GM04504 (cell line): ENCODE measurements around the gene ADTRP.
"Not testable (repeated sequence)": the region's sequence is repeated elsewhere in the genome, so short reads cannot be mapped to it uniquely, and the experiment has no call there.

Experiments
- DNase-seq: peaks from one replicate; pipeline ENCODE4 v3.0.0-alpha.2; 2012; ENCODE audit warnings: low read depth

The ADTRP gene

DNA sequence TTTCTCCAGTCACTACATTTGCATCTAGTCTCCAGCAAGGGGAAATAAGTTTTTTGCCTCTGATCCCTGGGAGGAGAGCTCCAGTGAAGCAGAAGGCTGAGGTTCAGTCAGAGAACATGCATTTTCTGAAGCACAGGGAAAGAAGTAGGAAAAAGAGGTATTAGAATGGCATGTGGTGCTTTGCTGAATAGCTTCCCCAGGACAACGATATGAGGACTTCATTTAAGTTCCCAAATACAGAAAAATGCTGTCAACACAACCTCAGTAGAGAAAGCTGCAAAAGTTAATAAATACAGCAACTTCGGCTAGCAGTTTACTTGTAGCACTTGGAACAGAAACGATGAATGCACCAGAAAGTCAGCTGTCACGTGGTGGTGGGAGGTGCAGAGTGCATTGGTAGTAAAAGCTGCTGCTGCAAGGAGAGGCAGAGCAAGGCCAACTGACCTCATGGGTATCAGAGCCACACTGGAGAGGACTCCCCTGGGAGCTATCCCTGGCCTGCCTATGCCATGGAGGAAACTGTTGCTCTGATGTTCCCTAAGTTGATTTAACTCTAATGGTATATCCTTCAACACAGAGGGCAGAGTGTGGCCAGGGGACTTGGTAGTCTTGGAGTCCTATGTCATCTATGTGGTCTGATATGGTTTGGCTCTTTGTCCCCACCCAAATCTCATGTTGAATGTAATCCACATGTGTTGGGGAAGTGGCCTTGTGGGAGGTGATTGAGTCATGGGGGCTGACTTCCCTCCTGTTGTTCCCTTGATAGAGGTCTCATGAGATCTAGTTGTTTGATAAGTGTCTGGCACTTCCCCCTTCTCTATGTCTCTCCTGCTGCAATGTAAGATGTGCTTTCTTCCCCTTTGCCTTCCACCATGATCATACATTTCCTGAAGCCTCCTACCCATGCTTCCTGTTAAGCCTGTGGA is 85.9 kb downstream of the ADTRP start:
- no peak for DNase-seq

DNA sequence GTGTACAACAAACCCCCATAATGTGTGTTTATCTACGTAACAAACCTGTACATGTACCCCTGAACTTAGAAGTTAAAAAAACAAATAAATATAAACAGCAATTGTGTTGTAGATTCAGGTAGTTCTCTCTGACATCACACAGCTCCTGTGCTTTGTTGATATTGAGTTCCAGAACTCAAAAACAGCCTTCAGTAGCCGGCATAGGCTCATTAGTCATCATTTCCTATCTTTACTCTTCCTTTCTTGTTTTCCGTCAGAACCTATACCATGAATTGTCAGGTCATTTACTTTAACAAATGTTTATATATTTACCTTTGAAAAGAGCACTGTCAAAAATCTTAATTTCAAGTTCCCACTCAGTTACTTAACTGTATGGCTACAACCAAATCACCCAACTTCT is 88.8 kb downstream of the ADTRP start:
- no peak for DNase-seq

DNA sequence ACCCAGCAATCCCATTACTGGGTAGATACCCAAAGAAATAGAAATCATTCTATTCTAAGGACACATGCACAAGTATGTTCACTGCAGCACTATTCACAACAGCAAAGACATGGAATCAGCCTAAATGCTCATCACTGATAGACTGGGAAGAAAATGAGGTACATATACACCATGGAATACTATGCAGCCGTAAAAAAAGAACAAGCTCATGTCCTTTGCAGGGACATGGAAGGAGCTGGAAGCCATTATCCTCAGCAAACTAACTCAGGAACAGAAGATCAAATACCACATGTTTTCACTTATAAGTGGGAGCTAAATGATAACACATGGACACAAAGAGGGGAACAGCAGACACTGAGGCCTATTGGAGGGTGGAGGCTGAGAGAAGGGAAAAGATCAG is 89.2 kb downstream of the ADTRP start:
- not testable (repeated sequence) for DNase-seq

DNA sequence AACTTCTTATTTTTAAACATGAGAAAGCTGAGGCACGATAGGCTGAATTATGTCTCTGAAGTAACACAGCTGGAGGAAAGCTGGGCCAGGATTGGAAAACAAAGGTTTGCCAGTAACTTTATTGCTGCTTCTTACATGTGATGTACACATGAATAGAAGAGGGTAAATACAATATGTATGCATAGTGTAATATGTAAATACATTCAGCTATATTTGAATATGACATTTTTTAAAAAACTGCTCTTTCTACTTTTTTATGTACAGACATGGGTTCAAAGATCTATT is 90.2 kb downstream of the ADTRP start:
- DNase-seq, result no peak

DNA sequence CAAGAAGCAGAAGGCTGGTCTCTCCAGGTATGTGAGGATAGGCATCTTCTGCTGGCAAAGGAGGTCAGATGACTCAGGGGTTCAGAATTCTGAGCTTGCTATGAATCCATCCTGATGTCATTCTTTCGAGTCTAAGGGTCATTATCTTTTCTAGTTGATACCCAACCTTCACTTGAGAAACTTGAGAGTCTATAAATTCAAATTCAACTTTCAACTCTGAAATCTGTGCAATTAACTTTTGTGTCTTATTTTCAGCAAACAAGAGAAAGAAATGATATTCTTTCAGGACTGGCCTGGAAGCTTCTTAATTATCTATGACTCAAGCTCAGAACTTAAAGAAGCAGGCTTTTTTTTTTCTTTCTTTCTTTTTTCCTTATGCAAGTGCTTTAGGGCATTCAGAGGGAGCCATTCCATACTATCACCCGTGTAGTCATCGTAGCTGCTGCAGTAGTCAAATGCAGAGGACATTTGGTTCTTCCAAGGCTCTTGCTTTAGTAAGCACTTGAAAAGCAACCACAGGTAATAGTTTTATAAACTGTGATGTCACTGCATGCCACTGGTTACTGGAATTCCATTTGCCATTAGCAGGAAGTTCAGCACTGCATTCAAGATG is 93.0 kb downstream of the ADTRP start:
- no peak for DNase-seq

DNA sequence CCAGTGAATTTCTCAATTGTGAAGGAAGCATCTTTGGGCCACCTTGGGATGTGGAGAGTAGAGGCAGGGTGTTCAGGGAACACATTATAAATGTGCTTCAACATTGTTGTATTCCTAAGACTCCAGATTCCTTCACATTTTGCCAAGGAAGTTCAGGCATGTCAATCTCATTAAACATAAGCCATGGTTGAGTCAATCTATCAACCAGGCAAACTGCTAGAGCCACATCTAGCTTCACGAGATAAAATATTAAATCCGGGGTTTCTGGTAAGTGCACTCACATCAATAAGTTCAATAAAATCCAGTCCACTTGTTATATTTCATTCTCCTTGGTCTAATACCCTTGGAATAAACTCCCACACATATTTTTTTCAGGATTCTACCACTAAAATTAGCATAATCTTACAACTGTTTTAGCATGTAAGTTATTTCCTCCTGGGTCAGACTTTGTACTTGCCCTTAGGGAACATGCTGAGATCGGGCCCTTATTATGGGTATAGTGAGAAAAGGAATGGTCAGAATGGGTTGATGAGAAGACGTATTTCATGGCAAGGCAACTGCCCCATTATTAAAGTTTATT is 93.6 kb downstream of the ADTRP start:
- no peak for DNase-seq

DNA sequence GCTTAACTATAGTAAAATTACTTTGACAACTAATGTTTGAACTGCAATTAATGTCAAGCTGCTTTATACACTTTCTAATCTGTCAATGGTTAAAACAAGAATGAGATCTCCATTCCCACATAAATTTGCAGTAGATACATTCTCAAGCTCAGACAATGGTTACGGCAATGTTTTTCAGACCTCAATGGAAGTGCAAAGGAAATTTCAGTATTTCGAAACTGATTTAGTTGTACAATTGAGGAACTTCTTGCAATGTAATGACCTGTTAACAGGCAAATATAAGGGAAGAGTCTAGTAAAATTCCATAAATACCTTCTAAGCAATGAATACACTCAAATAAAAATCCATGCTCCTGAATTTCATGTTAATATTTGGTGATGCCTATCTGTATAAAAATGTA is 94.7 kb downstream of the ADTRP start:
- no peak for DNase-seq

DNA sequence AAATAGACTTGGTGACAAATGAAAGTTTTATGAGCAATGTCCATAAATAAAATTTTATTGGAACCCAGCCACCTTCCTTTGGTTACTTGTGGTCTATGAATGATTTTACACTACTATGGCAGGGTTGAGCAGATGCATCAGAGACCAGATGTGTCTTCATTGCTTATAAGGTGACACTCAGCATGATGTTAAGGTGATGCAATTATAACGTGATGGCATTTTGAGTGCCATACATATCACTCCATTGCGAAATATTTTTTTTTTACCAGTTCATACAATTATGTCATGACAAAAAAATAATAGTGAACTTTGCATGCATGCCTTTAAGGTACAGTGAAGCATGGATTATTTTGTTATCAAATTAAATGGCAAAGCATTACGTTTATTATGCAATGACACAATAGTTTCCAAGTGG is 96.0 kb downstream of the ADTRP start:
- DNase-seq, result no peak

DNA sequence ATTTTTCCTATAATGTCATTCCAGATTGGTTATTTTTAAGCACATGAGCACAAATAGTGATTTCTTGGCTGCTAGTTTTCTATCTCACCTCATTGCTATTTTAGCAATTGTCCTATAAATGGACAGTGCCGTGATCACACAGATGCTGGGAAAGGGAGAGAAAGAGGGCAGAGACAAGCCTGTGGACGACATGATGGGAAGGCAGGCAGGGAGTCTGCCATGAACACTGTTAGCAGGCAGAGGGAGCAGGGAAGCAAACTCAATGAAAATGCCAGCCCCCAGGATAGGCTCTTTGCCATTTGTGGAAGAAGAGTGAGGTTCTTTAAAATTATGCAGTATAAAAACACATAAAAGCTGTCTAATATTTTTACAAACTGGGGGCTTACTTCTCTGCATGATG is 96.8 kb downstream of the ADTRP start:
- DNase-seq, result no peak

DNA sequence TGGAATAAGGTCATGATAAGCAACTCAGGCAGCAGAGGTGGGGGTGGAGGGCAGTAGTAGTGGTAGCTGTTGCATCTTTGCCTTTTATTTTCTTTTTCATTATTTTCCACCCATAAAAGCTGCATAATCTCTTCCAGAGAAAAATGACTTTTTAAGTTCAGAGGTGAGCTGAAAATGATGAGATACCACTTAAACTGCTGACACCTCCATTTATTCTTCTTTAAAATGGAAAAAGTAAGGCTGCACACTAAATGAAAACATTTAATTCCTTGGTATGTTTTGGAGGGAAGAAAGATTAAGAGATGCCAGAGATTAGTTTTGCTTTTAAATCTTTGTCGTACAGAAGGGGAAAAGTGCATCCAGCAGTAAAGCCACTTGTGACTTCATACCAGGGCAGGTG is 97.2 kb downstream of the ADTRP start:
- DNase-seq, result no peak

DNA sequence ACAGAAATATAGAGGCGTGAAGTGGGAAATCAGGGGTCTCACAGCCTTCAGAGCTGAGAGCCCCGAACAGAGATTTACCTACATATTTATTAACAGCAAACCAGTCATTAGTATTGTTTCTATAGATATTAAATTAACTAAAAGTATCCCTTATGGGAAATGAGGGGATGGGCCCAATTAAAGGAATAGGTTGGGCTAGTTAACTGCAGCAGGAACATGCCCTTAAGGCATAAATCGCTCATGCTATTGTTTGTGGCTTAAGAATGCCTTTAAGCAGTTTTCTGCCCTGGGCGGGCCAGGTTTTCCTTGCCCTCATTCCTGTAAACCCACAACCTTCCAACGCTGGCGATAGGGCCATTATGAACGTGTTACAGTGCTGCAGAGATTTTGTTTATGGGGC is 98.1 kb downstream of the ADTRP start:
- not testable (repeated sequence) for DNase-seq

DNA sequence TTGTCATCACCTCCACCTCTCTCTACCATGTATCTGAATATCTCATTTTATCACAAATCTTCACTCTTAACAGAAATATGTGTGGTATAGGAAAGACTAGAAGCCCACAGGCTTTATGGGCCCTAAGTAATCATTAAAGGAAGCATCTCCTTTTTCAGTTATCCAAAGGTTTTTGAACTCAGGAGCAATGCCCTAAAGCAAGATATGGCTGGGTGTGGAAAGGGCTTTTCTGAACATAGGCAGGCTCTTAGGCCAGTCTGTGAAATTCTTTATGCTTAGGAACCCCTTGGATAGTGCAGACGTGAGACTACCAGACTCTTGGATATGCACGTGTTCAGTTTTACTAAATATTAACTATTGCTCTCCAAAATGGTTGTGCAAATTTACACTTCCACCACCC is 99.5 kb downstream of the ADTRP start:
- DNase-seq, result no peak

DNA sequence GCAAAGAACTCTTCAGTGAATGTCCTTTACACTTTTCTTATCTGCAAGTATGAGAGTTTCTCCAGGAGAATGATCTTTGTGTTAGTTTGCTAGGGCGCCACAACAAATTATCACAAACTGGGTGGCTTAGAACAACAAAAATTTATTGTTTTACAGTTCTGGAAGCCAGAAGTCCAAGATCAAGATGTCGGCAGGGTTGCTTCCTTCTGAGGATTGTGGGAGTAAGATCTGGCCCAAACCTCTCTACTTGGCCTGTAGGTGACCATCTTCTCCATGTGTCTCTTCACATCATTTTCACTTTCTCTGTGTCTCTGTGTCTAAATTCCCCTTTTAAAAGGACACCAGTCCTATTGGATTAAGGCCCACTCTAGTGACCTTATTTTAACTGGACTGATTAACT is 103.0 kb downstream of the ADTRP start:
- DNase-seq, result no peak

DNA sequence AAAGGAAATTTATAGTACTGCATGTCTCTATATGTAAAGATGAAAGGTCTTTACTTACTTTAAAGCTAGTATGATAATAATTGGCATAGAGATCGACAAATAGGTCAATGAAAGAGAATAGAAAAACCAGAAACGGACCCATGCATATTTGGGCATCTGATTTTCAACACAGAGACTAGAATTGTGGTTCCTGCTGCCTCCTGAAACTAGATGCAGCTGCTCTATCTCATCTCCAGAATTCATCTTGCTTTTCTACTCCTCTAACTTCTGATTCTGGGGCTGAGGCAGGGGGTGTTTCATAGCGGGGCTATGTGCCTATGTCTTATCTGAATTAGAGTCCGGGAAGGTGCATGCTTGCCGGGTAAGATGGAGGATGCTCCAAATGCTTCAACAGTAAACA is 105.9 kb downstream of the ADTRP start:
- DNase-seq, result no peak

DNA sequence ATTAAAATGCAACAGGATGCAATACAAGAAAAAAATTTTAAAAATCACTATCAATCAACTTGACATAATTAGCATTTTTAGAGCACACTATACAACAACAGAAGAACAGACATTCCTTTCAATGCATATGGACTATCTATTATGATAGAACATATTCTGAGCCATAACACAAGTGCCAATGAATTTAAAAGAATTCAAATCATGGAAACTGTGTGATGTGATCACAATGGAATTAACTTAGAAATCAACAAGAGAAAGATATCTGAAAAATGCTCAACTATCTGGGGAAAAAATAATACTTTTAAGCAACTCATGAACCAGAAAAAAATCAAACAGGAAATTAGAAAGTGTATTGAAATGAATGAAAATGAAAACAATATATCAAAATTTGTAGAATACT is 106.3 kb downstream of the ADTRP start:
- no peak for DNase-seq

DNA sequence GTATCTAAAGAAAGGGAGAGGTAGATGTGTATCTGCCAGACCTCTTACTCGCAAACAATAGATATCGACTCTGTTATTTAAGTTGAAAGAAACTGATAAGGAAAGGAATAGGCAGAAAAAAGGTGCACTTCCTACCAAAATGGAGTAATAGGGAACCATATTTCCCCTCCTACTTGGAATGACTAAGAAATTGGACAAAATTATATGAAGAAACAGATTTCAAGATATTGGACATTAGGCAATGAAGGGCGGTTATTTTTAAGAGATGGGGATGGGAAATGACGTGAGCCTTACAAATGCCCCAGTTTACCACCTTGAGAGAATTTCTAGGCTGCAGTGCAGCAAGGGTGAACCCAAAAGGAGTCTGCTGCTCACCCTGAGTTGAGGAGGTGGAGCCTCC is 108.9 kb downstream of the ADTRP start:
- no peak for DNase-seq

DNA sequence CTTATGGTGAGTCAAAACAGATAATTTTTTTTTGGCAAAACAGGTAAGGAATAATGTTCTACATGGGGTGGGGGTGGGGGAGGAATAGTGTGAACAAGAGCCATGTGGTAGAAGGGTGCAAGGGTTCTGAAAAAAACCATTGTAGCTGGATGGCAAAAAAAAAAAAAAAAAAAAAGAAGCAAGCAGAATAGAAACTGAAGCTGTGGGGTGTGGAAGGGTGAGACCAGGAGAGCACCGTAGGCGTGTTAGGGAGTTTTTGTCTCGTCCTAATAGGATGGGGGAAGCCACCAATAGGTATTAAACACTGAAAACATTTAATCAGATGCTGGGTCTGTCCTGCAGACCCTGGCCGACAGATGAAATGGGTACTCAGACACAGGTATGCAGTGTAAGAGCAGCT is 110.1 kb downstream of the ADTRP start:
- DNase-seq, result no peak

DNA sequence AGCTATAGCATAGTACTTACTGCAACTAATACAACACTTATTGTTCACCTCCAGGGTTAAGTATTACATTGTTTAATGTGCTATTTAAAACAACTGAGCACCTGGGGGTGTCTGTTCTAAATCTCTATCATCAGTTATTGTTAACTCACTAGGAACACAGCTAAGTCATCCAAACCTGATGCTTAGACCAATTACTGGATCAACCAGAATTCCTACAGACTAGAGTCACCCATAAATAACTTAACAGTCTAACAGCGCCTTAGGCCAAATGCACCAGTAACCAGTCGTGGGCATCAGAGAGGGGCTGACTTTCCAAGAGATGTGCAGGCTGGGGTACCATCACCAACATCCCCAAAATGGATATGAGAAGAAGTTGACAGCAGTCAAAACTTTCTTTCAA is 110.7 kb downstream of the ADTRP start:
- no peak for DNase-seq

DNA sequence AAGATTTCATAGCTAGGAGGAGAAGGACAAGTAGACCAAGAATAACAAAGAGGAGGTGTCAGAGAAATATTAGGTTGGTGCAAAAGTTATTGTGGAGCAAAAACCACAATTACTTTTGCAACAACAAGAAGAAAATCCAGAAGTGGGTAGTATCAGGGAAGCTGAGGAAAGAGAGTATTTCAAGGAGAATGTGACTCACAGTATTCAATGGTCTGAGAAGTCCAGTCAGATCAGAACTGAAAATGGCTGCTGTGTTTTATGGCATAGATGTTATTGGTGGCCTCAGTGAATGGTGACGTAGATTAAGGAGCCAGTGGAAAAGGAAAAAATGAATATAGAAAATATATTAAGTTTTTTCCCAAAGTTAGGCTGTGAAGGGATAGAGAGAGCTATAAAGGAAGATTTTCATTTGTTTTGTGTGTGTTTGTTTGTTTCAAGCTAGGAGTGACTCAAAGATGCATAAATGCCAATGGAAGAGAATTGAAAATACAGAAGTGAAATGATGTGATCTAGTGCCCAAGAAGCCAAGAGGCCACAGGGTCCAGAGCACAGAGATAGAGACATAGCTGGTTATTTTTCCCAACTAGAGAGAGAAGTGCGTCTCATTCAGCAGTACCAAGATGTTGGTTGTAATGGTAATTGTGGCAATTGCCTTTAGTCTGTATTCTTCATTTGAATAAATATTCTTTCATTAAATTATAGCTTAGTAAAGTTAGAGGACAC is 112.8 kb downstream of the ADTRP start:
- DNase-seq, result no peak
